Stimulated activated CD8-positive, alpha-beta memory T cell treated with anti-CD3 and anti-CD28 coated beads, Interleukin-2, amount 100 ng/mL, for 1 hour (primary cell): ENCODE data around the gene GHDC.
"Not testable (repeated sequence)": the region's sequence is repeated elsewhere in the genome, so short reads cannot be mapped to it uniquely, and the experiment has no call there.

Experiments used
- DNase-seq, 2 donors: peaks; one replicate each; pipeline ENCODE4 v3.0.0-alpha.2; 2020; ENCODE audit warnings: low read depth in 2 of 2

Gene GHDC

GRCh38 chr17:42153919-42154742, 40.2 kb downstream of the GHDC start:
- no peak for DNase-seq

- no peak for DNase-seq
These were observed 47.2 kb downstream of the GHDC start for GRCh38 chr17:42146911-42147607.

GRCh38 chr17:42143138-42143537, 51.2 kb downstream of the GHDC start:
- not testable (repeated sequence) for DNase-seq

GRCh38 chr17:42142371-42142896, 51.9 kb downstream of the GHDC start:
- no peak for DNase-seq

GRCh38 chr17:42141382-42141781, 52.9 kb downstream of the GHDC start:
- DNase-seq = no peak

GRCh38 chr17:42140690-42141089, 53.6 kb downstream of the GHDC start:
- not testable (repeated sequence) for DNase-seq
